Loucy (cell line): Measurements from ENCODE around the gene CCDC200.

Experiments
- CTCF ChIP-seq: fragments of 200-600 bp; sonication (generic); conservative IDR thresholded peaks from 2 replicates; pipeline ENCODE4 v1.5.1; 2014; ENCODE audit warnings: mild to moderate bottlenecking, antibody characterized with exemption, low read length
- EZH2phosphoT487 ChIP-seq: fragments of 200-600 bp; IDR thresholded peaks from 2 replicates; pipeline ENCODE4 v1.6.1; 2018; ENCODE audit warnings: antibody characterized with exemption, mild to moderate bottlenecking, moderate library complexity, borderline replicate concordance

- TF ChIP-seq CTCF (no peak), EZH2phosphoT487 (no peak)
These were observed 2.0 kb downstream of the CCDC200 start for GRCh38 chr17:43226393-43226792.
